Activated CD8-positive, alpha-beta memory T cell treated with anti-CD3 and anti-CD28 coated beads for 4 hours (primary cell): ENCODE measurements around the gene AQP2.
"Not testable (repeated sequence)": the region's sequence is repeated elsewhere in the genome, so short reads cannot be mapped to it uniquely, and the experiment has no call there.

Source experiments
- DNase-seq, 2 donors: peaks; one replicate each; pipeline ENCODE4 v3.0.0-alpha.2; 2020; ENCODE audit warnings: low read depth in 2 of 2

AQP2 gene

DNA sequence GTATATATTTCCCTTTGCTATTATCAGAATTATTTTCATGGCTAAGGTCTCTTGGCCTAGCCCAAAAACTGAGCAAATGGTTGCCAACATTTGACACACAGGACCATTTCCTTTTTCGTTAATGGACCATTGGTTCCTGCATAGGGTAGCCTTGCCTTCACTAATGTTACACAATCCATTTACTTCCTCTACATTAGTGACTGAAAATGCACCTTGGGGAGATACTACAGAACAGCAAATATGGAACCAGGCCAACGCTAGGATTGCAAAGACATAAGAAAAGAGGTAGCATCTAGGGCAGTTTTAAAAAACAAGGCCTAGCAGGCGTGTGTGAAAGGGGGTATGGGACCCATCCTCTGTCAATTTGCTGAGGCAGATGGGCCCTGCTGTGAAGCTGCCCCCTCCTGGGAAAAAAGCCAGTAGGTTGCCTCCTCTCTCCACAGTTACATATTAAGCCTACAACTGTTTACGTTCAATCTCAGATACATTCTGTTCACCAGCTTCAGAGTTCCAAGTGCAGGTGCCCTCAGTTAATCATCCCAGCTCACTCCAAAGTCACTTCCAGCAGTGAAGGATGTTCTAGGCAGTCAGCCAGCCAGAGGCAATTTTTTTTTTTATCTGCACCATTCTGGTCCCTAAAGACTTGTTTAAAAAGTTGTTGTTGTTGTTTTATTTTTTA, 37.2 kb downstream of the AQP2 start:
- no peak for DNase-seq

DNA sequence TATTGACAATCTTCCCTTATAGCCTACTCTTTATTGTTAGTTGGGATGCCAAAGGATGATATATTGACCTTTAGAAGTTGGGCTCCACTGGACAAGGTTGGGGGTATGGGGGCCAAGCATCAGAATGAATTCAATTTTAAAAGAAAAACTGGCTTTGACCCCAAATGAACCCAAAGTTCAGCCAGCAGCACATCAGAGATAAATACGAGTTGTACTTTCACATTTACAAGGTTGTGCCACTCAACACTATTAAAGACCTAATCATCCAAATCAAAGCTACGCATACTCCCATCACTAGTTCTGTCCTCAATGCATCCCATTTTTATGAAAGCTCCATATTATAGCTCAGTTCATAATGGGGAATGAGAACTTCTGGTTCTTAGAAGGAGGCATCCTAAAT, 38.9 kb downstream of the AQP2 start:
- DNase-seq, result not testable (repeated sequence)

DNA sequence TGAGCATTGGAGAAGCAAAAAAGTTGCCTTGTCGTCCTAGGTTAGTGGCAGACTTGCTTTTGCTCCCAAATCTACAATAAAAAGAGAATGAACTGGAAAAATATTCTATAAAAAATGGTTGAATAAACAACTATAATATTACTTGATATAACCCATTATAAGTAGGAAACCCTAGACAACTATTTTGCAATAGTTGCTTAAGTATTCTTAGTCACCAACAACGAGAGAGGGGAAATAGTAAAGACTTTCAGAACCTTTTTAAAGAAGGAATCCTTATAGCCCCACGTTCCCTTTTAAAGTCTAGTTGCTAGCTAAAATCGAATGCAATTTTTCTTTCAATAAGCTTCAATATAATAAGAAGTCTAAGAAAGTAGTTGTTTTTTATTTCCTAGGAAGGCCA, 39.7 kb downstream of the AQP2 start:
- no peak for DNase-seq

DNA sequence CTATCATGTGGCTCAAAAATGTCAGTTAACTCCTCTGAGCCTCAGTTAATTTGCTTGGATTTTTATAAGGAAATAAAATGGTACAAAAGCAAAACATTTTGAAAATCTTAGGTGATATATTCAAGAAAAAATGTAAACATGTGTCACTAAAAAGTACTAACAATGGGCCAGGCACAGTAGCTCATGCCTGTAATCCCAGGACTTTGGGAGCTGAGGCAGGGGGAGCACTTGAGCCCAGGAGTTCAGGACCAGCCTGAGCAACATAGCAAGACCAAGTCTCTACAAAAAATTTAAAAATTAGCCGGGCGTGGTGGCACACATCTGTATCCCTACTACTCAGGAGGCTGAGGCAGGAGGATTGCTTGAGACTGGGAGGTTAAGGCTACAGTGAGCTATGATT, 47.9 kb downstream of the AQP2 start:
- no peak for DNase-seq

DNA sequence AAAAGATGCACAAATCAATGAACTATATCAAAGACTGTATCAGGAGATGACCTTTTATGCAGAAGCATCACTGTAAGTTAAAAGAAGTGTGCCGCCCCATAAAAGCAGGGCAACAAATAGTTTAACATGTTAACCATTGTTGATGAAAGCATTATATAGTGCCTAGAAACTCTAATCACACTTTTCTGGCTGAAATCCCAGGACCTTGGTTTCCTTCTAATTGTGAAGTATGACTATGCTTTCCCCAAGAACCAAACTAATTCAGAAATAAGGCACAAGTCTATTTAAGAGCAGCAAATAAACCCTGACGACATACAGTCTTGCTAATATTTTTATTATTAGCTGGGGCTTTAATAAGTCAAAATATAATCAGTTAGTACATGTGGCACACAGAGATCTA, 53.1 kb downstream of the AQP2 start:
- no peak for DNase-seq

DNA sequence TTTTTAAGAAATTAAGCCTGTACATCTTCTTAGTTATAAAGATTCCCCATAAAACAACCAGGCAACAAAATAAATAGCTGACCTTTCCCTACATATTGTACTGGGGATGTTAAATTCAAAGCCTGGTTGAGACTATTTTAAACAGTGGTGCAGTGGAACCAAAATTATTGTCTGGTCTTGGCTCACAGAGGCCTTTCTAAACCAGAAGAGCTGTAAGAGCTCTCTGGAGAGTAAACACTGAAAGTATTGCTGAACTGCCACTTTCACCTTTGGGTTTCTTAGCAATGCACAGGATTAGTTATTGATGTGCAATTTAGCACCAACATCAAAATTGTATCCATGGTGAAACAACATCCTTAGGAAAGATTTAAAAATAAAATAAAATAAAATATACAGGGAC, 54.2 kb downstream of the AQP2 start:
- DNase-seq, result no peak

DNA sequence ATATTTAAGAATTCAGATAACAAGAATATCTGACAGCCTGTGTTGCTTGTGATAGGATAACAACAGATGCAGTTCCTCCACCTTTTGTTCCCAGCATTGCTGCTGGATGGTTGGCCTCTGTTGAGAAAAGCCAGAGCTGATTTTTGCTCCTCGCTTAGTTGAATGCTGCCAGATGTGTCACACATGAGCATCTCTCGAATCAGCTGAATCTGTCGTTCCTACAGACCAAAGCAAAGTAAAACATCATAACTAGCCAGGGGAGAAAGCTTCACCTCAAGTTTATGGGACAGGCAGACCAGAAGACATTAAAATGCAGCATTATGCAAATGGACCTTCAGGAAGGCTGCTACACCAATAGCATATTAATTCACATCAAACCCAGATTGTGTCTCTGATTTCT, 54.6 kb downstream of the AQP2 start:
- no peak for DNase-seq

DNA sequence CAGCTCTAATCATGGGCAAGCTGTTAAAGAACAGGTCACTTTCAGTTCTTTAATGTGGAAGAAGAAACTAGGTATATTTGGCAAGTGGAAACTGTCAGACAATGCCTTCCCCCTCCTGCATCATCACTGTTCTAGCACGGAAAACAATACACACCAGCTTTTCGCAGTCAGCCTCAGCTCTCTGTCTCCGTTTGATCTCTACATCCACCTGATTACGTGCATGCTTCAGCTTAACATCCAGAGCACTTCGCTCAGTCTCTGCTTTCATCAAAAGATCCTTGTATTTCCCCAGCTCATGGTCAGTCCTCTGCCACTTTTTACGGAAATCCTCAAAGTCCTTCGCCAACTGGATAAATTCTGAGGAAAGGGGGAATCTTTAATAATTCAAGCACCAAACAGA, 55.7 kb downstream of the AQP2 start:
- DNase-seq, result no peak

DNA sequence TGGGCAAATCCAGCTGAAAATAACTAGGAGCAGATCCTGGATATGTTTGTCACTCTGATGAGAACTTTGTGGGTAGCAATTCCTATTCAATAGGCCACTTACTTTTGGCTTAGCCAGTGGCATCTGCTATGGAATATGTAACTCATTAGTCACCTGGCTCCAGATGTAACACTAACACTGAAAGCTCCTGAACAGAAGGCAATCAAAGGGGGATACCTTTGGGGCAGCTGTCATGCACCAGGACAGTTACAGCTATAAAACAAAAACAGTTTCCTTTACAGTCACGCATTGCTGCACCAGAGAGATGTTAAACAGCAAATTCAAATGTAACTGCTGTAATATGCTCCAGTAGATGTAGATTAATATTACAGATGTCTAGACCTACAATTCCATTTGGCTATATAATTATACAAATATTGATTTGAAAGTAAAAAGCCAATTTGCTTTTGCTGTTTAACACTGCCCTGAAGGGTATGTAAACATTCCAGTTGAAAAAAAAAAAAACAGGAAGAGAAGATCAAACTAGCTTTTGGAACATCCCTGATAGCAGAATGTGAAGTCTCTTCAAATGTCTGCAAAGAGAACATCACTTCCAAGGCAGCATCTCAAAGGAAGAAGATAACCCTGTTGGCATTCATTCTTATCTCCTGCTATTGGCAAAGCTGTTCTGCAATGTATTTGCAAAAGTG, 56.4 kb downstream of the AQP2 start:
- no peak for DNase-seq
